Glutamatergic neuron (in vitro differentiated cells): ENCODE data around the gene SCFD1. TPM values are rescaled to one million over a fixed set of nuclear protein-coding genes. Genes with fewer than 3 reads are reported as not detected.

Experiments
- DNase-seq: peaks from one replicate; pipeline ENCODE4 v3.0.0; 2022
- H3K27ac Mint-ChIP-seq: one replicate; pipeline ENCODE4 v1.8.0; 2020; ENCODE audit warnings: mild to moderate bottlenecking, mixed read lengths, inconsistent platforms; ENCODE audit not compliant: unreplicated experiment
- H3K27me3 Mint-ChIP-seq: one replicate; pipeline ENCODE4 v1.8.0; 2020; ENCODE audit warnings: mild to moderate bottlenecking, moderate library complexity, mixed read lengths, inconsistent platforms; ENCODE audit not compliant: unreplicated experiment
- H3K36me3 Mint-ChIP-seq: one replicate; pipeline ENCODE4 v1.8.0; 2020; ENCODE audit warnings: mild to moderate bottlenecking, mixed read lengths, inconsistent platforms; ENCODE audit not compliant: unreplicated experiment
- H3K4me1 Mint-ChIP-seq: one replicate; pipeline ENCODE4 v1.8.0; 2020; ENCODE audit warnings: mild to moderate bottlenecking, low read depth, mixed read lengths, inconsistent platforms; ENCODE audit not compliant: unreplicated experiment
- H3K4me3 Mint-ChIP-seq: one replicate; pipeline ENCODE4 v1.8.0; 2020; ENCODE audit warnings: mild to moderate bottlenecking, mixed read lengths, inconsistent platforms; ENCODE audit not compliant: unreplicated experiment
- H3K9me3 Mint-ChIP-seq: one replicate; pipeline ENCODE4 v1.8.0; 2020; ENCODE audit warnings: mild to moderate bottlenecking, moderate library complexity, mixed read lengths, inconsistent platforms; ENCODE audit not compliant: unreplicated experiment
- CTCF ChIP-seq: fragments of 200-600 bp; sonication (generic); IDR thresholded peaks from one replicate; pipeline ENCODE4 v1.5.0; 2021; ENCODE audit not compliant: partially characterized antibody, unreplicated experiment
- total RNA-seq: library from RNA; stranded (reverse); fragmentation: NEBNext Ultra II Directional; extraction: Animal tissue kit (Norgen Biotek cat#: 25700); gene quantifications from one replicate; pipeline ENCODE4 v1.2.1, GENCODE V29; 2021; ENCODE audit not compliant: unreplicated experiment

SCFD1 gene
- total RNA-seq, 1 donor from 2014 or later, result 68.9 TPM

- no peak overlapping the region for H3K27ac Mint-ChIP-seq
- no peak overlapping the region for H3K4me3 Mint-ChIP-seq
- H3K4me1 Mint-ChIP-seq, result no peaks in the 10 kb centered on the region
- peaks cover 2% of the 10 kb centered on the region for H3K27me3 Mint-ChIP-seq
- no peaks in the 10 kb centered on the region for H3K9me3 Mint-ChIP-seq
- peaks cover 4% of the 10 kb centered on the region for H3K36me3 Mint-ChIP-seq
- DNase-seq, result no peak
- TF ChIP-seq CTCF, result no peak
These were observed 106.4 kb downstream of the SCFD1 start for GRCh38 chr14:30728471-30728870.

GRCh38 chr14:30737916-30738315 is 115.8 kb downstream of the SCFD1 start:
- Mint-ChIP-seq H3K9me3 (no peaks in the 10 kb centered on the region), H3K4me3 (no peak overlapping the region), H3K36me3 (peaks cover 3% of the 10 kb centered on the region), H3K27me3 (peaks cover 1% of the 10 kb centered on the region), H3K27ac (no peak overlapping the region), H3K4me1 (no peaks in the 10 kb centered on the region)
- TF ChIP-seq CTCF, result no peak
- DNase-seq, result no peak

DNA sequence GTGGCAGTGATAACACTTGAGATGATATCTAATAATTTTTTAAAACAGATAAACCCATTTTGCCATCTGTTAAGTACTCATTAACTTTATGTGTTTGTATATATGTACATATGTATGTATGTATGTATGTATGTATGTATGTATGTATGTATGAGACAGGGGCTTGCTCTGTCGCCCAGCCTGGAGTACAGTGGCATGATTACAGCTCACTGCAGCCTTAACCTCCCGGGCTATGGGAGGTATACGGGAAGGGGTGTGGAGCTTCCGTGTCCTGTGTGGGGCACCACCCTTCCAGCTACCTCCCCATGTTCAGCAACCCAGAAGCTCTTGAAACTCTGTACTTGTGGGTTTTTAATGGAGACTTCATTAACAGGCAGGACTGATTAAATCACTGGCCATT is 116.9 kb downstream of the SCFD1 start:
- peaks cover 8% of the 10 kb centered on the region for H3K36me3 Mint-ChIP-seq
- TF ChIP-seq CTCF, result no peak
- H3K4me1 Mint-ChIP-seq, result no peaks in the 10 kb centered on the region
- no peaks in the 10 kb centered on the region for H3K9me3 Mint-ChIP-seq
- no peak overlapping the region for H3K27ac Mint-ChIP-seq
- no peak overlapping the region for H3K4me3 Mint-ChIP-seq
- DNase-seq, result no peak
- H3K27me3 Mint-ChIP-seq, result peaks cover 1% of the 10 kb centered on the region

DNA sequence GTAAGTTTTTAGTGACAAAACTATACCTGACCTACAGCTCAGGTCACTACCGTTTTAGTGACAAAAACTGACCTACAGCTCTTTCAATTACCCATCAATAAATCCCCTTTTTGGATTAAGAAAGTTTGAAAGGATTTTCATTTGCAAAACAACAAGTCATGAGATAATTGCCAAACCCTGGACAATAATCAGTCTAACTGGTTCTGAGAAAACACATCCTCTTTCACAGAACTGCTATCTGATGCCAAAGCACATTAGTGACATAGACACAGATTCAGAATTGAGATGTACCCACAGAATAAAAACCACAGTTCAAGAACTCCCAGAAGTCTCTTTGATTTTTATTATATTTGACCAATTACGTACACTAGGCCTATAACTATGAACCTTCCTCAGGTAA is 126.2 kb downstream of the SCFD1 start:
- Mint-ChIP-seq H3K4me1 (peaks cover 4% of the 10 kb centered on the region), H3K27me3 (no peaks in the 10 kb centered on the region), H3K4me3 (no peak overlapping the region), H3K27ac (no peak overlapping the region), H3K9me3 (peaks cover 2% of the 10 kb centered on the region), H3K36me3 (peaks cover under 1% of the 10 kb centered on the region)
- TF ChIP-seq CTCF, result no peak
- DNase-seq, result no peak

DNA sequence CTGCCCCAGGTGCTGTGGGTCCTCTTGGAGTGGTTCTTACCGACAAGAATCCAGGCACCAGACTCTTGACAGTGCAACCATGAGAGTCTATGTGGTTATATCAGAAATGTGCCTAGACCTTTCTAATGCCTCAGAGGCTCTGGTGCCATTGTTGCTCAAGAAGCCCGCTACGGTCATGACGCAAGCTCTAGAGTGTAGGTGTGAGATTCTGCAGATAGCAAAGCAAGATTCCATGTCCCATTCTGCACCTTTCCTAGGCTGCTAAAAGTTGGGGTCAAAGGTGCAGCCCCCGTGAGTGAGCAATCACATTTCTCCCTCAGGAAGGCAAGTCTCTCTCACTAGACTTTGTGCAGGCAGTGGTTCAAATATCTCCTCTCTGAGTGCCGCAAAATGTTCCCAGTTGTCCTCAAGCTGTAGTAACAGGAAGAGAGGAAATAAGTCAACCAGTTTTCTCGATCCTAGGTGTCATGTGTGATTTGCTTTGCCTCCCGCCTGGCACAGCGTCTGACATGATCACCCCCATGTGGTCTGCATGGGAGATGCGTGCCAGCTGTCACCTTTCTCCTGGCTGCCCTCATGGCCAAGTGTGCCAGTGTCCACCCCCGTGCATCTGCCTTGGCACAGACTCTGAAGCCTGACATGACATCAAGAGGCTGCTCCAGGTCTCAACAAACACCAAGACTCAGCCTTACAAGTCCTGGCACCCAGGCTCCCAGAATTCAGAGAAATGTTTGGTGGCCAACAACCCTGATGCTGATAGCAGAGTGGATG is 129.7 kb downstream of the SCFD1 start:
- DNase-seq, result no peak
- H3K4me1 Mint-ChIP-seq, result peaks cover 4% of the 10 kb centered on the region
- H3K27ac Mint-ChIP-seq, result no peak overlapping the region
- peaks cover 2% of the 10 kb centered on the region for H3K27me3 Mint-ChIP-seq
- no peak overlapping the region for H3K4me3 Mint-ChIP-seq
- H3K36me3 Mint-ChIP-seq, result no peaks in the 10 kb centered on the region
- no peak for TF ChIP-seq CTCF
- no peaks in the 10 kb centered on the region for H3K9me3 Mint-ChIP-seq
